ENCODE results near the gene OR5M10.

DNA sequence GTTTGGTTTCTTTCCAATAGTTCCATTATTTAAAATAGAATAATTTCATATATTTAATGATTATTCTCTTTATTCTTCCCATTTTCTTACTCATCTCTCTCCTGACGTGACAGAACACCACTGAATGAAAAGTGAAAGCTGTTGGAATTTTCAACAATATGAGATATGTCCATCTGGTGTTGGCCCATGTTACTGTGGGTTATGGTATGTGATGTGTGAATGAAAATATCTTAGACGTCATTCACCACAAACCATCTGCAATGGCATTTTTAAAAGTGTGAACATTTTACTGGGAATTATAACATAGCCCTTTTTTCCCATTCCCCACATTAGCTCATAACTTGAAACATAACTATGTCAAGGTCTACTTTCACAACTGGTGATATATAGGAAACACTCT, 48.4 kb upstream of the OR5M10 start:
- TF ChIP-seq GATA3 (IDR thresholded peaks at IDR 0.05; ENCODE audit: low read depth, low read length), result no peak
- no peak for TF ChIP-seq GATA2 (IDR thresholded peaks at IDR 0.05; ENCODE audit: low read depth, low read length)

Data from SH-SY5Y (cell line).